Endothelial cell of umbilical vein (primary cell): ENCODE data around the gene BICRA. TPM values are rescaled to one million over a fixed set of nuclear protein-coding genes. Genes with fewer than 3 reads are reported as not detected.
A peak's percentile ranks its signal among the peaks of the same experiment; 100 is the strongest.

Experiments
- BruUV-seq: library from RNA; stranded (reverse); fragments of 400-500 nt; replicated peaks from 2 replicates; lab custom pipeline; 2021; lab: Mats Ljungman, UMichigan
- CTCF ChIA-PET: fragments of 300-600, 350-600 bp; sonication (Branson Sonifier 250); formaldehyde crosslinking; loops from one replicate; lab custom pipeline; 2021; ENCODE audit warnings: antibody characterized with exemption, inconsistent platforms; lab: Charles Lee
- POLR2A ChIA-PET: fragments of 300-600, 350-600 bp; sonication (Branson Sonifier 250); formaldehyde crosslinking; loops from one replicate; lab custom pipeline; 2021; ENCODE audit warnings: antibody characterized with exemption, inconsistent platforms; lab: Charles Lee
- DNase-seq: peaks from one replicate; pipeline ENCODE4 v3.0.0-alpha.2; 2011; ENCODE audit warnings: low read depth, low spot score
- FAIRE-seq: peaks from 2 replicates; lab custom pipeline; 2011; peaks lifted over from hg19 to GRCh38; lab: Jason Lieb, UNC
- H2AFZ ChIP-seq: 2 replicates; pipeline ENCODE4 v1.6.0; 2012; ENCODE audit warnings: low read depth, low read length, control low read depth, inconsistent platforms
- H3K27ac ChIP-seq: 2 replicates; pipeline ENCODE4 v1.5.1; 2011; ENCODE audit warnings: low read depth, mild to moderate bottlenecking, control low read depth, low read length, moderate library complexity; ENCODE audit not compliant: insufficient read depth
- H3K27me3 ChIP-seq, 2 experiments: 2 replicates each; pipeline versions ENCODE4 v1.6.0 to v1.6.1; 2011; ENCODE audit warnings: low read length in 2 of 2, mixed read lengths in 1 of 2; ENCODE audit not compliant: control insufficient read depth in 2 of 2, insufficient read depth in 2 of 2
- H3K36me3 ChIP-seq, 2 experiments: 2 replicates in 1 of 2; 3 replicates in 1 of 2; pipeline ENCODE4 v1.5.1; 2011; ENCODE audit warnings: low read length in 2 of 2, mild to moderate bottlenecking in 1 of 2, moderate library complexity in 1 of 2; ENCODE audit not compliant: control insufficient read depth in 2 of 2, insufficient read depth in 2 of 2; ENCODE audit errors: extremely low read depth in 1 of 2
- H3K4me1 ChIP-seq: 3 replicates; pipeline ENCODE4 v1.5.1; 2011; ENCODE audit warnings: mild to moderate bottlenecking, low read length; ENCODE audit not compliant: control insufficient read depth, insufficient read depth; ENCODE audit errors: extremely low read depth
- H3K4me2 ChIP-seq: 2 replicates; pipeline ENCODE4 v1.6.1; 2011; ENCODE audit warnings: low read length, control low read depth, mixed read lengths; ENCODE audit not compliant: insufficient read depth
- H3K4me3 ChIP-seq, 3 experiments: fragments of 200-600 bp in 1 of 3; sonication (generic), shearing (Covaris generic) in 1 of 3; replicated peaks in 1 of 3; 2 replicates each; pipeline ENCODE4 v1.5.1; 2011 to 2016; ENCODE audit warnings: control low read depth in 3 of 3, low read length in 3 of 3, mild to moderate bottlenecking in 2 of 3, inconsistent platforms in 1 of 3, low read depth in 1 of 3, moderate library complexity in 1 of 3; ENCODE audit not compliant: insufficient read depth in 1 of 3
- H3K79me2 ChIP-seq: 2 replicates; pipeline ENCODE4 v1.6.0; 2012; ENCODE audit warnings: low read length, inconsistent platforms; ENCODE audit not compliant: control insufficient read depth, insufficient read depth
- H3K9ac ChIP-seq: replicated peaks from 2 replicates; pipeline ENCODE3; 2011; ENCODE audit warnings: low read length, control low read depth; ENCODE audit not compliant: insufficient read depth; ENCODE audit errors: extremely low read depth
- H3K9me1 ChIP-seq: replicated peaks from 3 replicates; pipeline ENCODE4 v1.6.0; 2011; ENCODE audit warnings: mild to moderate bottlenecking, low read length; ENCODE audit not compliant: control insufficient read depth, insufficient read depth; ENCODE audit errors: extremely low read depth
- H3K9me3 ChIP-seq: replicated peaks from 2 replicates; pipeline ENCODE4 v1.5.1; 2012; ENCODE audit warnings: low read length, inconsistent platforms; ENCODE audit not compliant: control insufficient read depth, insufficient read depth
- H4K20me1 ChIP-seq: replicated peaks from 2 replicates; pipeline ENCODE3; 2011; ENCODE audit warnings: mild to moderate bottlenecking, low read length; ENCODE audit not compliant: control insufficient read depth, insufficient read depth; ENCODE audit errors: extremely low read depth
- CTCF ChIP-seq, 2 donors: IDR thresholded peaks; 1 replicate in 1 of 2; 2 replicates in 1 of 2; pipeline ENCODE4 v1.5.1; 2011; ENCODE audit warnings: low read length in 2 of 2, mild to moderate bottlenecking in 2 of 2, moderate library complexity in 2 of 2, control low read depth in 1 of 2, inconsistent platforms in 1 of 2, low read depth in 1 of 2; ENCODE audit not compliant: insufficient read depth in 1 of 2; ENCODE audit errors: extremely low read depth in 1 of 2
- FOS ChIP-seq: IDR thresholded peaks from 2 replicates; pipeline ENCODE4 v1.6.1; 2011; ENCODE audit warnings: mild to moderate bottlenecking, low read length, moderate library complexity, borderline replicate concordance; ENCODE audit not compliant: insufficient read depth
- GATA2 ChIP-seq: IDR thresholded peaks from 2 replicates; pipeline ENCODE4 v1.7.0; 2011; ENCODE audit warnings: low read depth, mild to moderate bottlenecking, moderate library complexity, mixed read lengths, low read length; ENCODE audit not compliant: insufficient read length, insufficient read depth
- JUN ChIP-seq: IDR thresholded peaks from 2 replicates; pipeline ENCODE4 v1.6.1; 2011; ENCODE audit warnings: borderline replicate concordance, low read depth; ENCODE audit not compliant: insufficient read length, insufficient read depth
- MAX ChIP-seq: IDR thresholded peaks from 2 replicates; pipeline ENCODE4 v1.6.1; 2011; ENCODE audit not compliant: insufficient read depth, insufficient read length
- MYC ChIP-seq: IDR thresholded peaks from one replicate; pipeline ENCODE4 v1.6.1; 2011; ENCODE audit warnings: mild to moderate bottlenecking, low read depth, low read length
- POLR2AphosphoS5 ChIP-seq: IDR thresholded peaks from 2 replicates; pipeline ENCODE4 v1.6.1; 2012; ENCODE audit warnings: low read depth, mild to moderate bottlenecking, control low read depth, low read length, moderate library complexity; ENCODE audit not compliant: insufficient read depth
- dilution Hi-C: fragments of 300-500 bp; cut with MboI; formaldehyde crosslinking; loops from one replicate; pipeline ENCODE4 v1.15.0; 2019; ENCODE audit warnings: low sequenced_read_pairs; ENCODE audit not compliant: extremely low pct_ligation_motif_present
- intact Hi-C: fragments of 100-400 bp; cut with micrococcal nuclease; formaldehyde crosslinking; loops from one replicate; pipeline ENCODE4 v1.10.0; 2022
- polyA plus RNA-seq, 4 experiments: library from polyadenylated mRNA; depleted of rRNA in 3 of 4; stranded (reverse) in 3 of 4; unstranded in 1 of 4; fragments of >200 nt; gene quantifications; 2 replicates each; pipeline versions ENCODE4 v1.2.1 to v1.2.3, GENCODE V29; 2011 to 2012; ENCODE audit warnings: missing spikeins in 1 of 4
- total RNA-seq: library from RNA; stranded (reverse); gene quantifications from 2 replicates; pipeline ENCODE4 v1.2.3, GENCODE V29; 2021

BICRA gene
- total and polyA plus RNA-seq, 2 donors (not counting 3 experiments of a cell fraction or from before 2014, with no cell fraction given), result 3.8 to 20.5 TPM

- peak overlapping the region; percentile 81 for H2AFZ ChIP-seq
- ChIA-PET CTCF (interaction anchor here (0.7 to 3.8 kb wide), 9 partner anchors 12 to 162 kb away, joined by 3 to 20 read pairs (median 4); partner anchors contain the start of genes EHD2, KPTN and NAPA), POLR2A (interaction anchor here (0.6 to 0.9 kb wide), 2 partner anchors 12 to 325 kb away, joined by 3 to 8 read pairs; no protein-coding TSS in a partner anchor)
- H3K9me1 ChIP-seq, result no peaks in the 10 kb centered on the region
- FAIRE-seq (peak; percentile 88), DNase-seq (peak; percentile 86)
- H3K27me3 ChIP-seq, result no peaks in the 10 kb centered on the region
- H3K27ac ChIP-seq, result peak overlapping the region; percentile 67
- H3K4me3 ChIP-seq, result peak overlapping the region in 2 of 3 experiments; percentile 28 to 63
- H3K36me3 ChIP-seq, result no peaks in the 10 kb centered on the region
- H3K9me3 ChIP-seq, result no peaks in the 10 kb centered on the region
- dilution Hi-C loops (no loop called here), intact Hi-C loops (loop anchor here (1.0 to 2.0 kb wide), 2 partner anchors 14 to 83 kb away; partner anchors contain the start of gene NAPA)
- TSS peak; percentile 38 for BruUV-seq
- no peaks in the 10 kb centered on the region for H4K20me1 ChIP-seq
- no peak for TF ChIP-seq MYC
- TF ChIP-seq POLR2AphosphoS5, result peak; percentile 66
- peak; percentile 22 for TF ChIP-seq GATA2
- no peak for TF ChIP-seq CTCF (IDR thresholded peaks at IDR 0.05; ENCODE audit: extremely low read depth in 1 of 2, insufficient read depth in 1 of 2, low read depth in 1 of 2, low read length in 2 of 2)
- peak; percentile 59 for TF ChIP-seq JUN
- TF ChIP-seq MAX, result no peak
- TF ChIP-seq FOS, result peak; percentile 77
- H3K4me2 ChIP-seq, result peak overlapping the region; percentile 88
- H3K4me1 ChIP-seq, result peaks cover 31% of the 10 kb centered on the region
- H3K79me2 ChIP-seq, result no peaks in the 10 kb centered on the region
- peak overlapping the region; percentile 44 for H3K9ac ChIP-seq
Measured at GRCh38 chr19:47598407-47599349, 10.3 kb upstream of the BICRA start.
